GM18907 (cell line): ENCODE data around the gene PNPLA5.

Experiments
- ATAC-seq: cut with Tn5 transposase; IDR thresholded peaks from one replicate; pipeline ENCODE4 v1.9.1; 2021; ENCODE audit warnings: mild to moderate bottlenecking, moderate library complexity; ENCODE audit not compliant: unreplicated experiment

PNPLA5 gene

DNA sequence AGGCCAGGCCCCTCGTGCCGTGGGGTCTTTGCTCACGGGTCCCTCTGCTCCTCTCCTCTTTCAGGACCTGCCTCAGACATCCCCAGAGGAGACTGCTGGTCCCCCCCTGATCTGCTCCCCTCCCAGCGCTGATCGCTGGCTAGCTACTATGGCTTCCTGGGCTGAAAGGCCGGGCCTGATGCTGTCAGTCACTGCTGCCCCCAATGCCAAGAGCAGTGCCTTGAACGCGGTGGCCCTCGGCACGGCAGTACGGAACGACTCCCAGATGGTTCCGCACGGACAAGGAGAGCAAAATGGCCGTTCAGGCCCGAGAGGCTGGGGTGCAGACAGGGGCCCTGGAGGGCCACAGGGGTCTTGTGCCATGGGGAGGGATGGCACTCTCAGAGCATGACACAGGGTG is 51.0 kb downstream of the PNPLA5 start:
- ATAC-seq: no peak

DNA sequence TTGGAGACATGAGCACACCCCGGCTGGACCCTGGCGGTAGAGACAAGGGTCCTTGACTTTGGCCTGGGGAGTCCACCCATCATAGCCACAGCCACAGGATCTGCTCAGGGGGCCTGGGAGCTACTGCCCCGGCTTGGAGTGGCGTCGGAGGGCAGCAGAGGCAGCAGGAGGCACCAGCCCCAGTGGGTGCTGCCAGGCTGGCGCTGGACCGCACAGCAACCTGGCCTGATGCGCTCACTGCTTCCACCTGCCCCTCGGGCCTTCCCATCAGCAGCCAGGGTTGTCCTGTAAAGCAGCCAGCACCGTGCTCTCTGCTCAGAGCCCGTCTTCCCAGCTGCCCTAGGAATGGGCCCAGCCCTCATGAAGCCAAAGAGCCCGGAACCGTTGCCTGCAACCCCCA is 51.4 kb downstream of the PNPLA5 start:
- ATAC-seq: no peak

DNA sequence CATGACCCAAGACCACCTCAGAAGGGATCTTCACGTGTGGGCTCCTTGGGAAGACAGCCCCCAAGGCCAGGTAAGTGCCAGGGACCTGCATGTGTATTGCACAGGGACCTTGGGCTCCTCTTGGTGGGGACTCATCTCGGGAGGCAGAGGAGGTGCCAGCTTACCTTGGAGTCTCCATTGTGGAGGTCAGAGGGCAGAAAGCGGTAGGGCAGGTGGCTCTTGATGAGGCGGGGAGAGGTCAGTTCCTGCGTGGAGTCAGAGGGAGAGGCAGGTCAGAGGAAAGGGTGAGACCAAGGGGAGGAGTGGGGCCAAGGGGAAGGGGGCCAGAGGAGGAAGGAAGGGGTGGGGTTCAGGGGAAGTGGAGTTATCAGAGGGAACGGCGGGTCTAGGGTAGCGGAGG is 52.0 kb downstream of the PNPLA5 start:
- ATAC-seq: no peak

GRCh38 chr22:43838571-43839307 is 53.1 kb downstream of the PNPLA5 start:
- no peak for ATAC-seq

- ATAC-seq: no peak
Observed at GRCh38 chr22:43838161-43838560, 53.7 kb downstream of the PNPLA5 start.

DNA sequence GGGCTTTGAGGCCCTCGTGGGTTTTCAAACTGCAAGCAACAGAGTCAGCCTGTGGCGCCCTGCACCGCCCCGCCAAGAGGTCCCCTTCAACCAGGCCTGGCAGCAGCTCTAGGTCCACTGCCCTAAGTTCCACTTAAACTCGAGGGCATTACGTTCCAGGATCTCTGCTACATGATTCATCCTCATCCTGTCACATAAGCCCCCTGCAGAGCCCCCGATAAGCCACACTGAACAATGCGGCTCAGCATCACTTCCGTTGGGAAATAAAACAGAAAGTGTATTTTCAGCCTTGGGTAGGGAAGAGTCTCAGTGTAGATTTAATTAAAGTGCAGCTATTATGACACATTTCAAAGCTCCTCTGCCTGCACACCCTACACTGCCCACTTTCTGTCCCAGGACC is 54.1 kb downstream of the PNPLA5 start:
- ATAC-seq: no peak

DNA sequence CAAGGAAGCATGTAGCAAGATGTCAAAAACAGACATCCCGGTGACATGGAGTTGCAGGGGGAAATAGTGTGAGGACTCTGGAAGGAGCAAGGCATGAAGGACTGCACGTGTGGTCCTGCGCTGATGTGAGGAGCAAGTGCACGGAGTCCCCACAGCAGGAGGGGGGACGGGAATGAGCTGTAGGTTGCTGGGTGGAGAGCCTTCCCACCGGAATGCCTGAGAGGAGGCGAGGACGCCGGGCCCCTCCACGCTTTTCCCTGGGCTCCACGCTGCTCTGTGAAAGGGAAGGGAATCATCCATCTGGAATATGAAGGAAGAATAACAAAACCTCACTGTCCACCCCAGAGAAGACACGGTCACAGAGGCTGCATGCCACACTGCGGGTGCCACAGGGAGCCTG is 56.1 kb downstream of the PNPLA5 start:
- ATAC-seq: no peak

- ATAC-seq: no peak
Observed at GRCh38 chr22:43835166-43835565, 56.6 kb downstream of the PNPLA5 start.

DNA sequence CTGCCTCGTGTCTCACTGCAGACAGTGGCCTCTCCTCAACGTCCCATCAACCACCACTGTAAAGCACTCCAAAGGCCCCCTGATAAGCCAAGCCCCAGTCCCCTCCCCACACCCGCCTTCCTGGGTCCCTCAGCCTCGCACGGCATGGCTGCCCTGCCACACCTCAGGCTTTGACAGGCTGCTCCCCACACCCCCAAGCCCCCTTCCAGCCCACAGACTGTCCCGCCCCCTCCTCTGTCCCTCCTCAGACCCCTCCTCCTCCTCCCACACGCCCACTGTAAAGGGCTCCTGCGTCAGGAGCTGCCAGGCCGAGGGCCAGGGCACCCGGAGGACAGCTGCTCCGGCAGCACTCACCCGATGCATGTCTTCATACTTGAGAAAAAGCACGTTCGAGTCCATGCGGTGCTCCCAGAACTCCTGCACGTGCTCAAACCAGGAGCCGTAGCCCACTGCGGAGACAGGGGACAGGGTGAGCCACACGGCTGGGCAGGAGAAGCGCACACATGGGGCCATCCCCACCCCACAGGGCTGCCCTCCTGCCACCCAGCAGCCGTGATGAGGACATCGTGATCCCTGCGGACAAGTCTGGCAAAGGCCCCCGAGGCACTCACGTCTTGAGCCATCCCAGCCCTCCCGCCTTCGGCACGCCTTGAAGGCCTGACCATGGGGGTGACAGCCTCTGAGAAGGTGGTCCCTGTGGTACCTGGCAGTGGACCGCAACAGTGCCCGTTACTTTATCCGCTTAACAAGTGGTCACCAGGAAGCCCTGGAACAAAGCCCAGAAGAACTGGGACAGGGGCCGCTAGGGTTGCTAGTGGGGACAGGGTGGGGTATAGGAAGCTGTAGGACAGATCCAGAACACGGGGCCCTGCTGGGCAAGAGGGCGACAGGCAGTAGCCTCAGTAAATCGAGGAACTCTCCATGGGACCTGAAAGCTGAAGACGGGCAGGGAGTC is 58.2 kb downstream of the PNPLA5 start:
- ATAC-seq: no peak

- no peak for ATAC-seq
Observed at GRCh38 chr22:43832393-43833265, 59.2 kb downstream of the PNPLA5 start.

GRCh38 chr22:43831561-43832392 is 60.0 kb downstream of the PNPLA5 start:
- ATAC-seq: no peak

- ATAC-seq: no peak
Observed at GRCh38 chr22:43830931-43831560, 60.8 kb downstream of the PNPLA5 start.

- ATAC-seq: no peak
Observed at GRCh38 chr22:43829904-43830851, 61.6 kb downstream of the PNPLA5 start.
